Measurements from ENCODE around the gene PWWP2B. TPM values are rescaled to one million over a fixed set of nuclear protein-coding genes. Genes with fewer than 3 reads are reported as not detected.
"Not testable (repeated sequence)": the region's sequence is repeated elsewhere in the genome, so short reads cannot be mapped to it uniquely, and the experiment has no call there.

Gene PWWP2B
- total RNA-seq, 1 experiment from 2014 or later: 12.2 TPM

DNA sequence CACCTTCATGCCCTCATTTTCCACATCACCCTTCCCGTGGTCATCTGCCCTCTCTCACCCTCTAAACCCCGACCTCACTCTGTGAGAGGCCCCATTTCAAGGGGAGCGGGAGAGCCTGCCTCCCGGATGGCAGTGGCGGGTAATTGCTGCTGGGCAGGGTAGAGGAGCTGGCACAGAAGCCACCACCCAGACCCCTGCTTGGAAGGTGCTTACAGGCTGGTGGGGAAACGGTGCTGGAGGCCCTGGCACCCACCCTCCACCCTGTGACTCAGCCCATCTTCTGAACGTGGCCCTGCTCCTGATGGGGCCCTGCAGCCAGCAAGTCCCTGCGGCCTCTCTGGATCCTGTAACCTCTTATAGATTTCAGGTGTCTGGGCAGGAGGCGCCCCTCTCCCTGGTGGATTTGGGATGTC is 10.6 kb upstream of the PWWP2B start (continued):
- TF ChIP-seq CTCF (IDR thresholded peaks at IDR 0.05) (no peak), ZNF263 (CRISPR knock-in tag; IDR thresholded peaks at IDR 0.05; ENCODE audit: low read depth) (no peak), ELF4 (CRISPR knock-in tag; IDR thresholded peaks at IDR 0.05; ENCODE audit: low read depth) (no peak)

- H3K4me1 Mint-ChIP-seq; H3K27ac Mint-ChIP-seq; DNase-seq (ENCODE audit: low spot score); POLR2A ChIA-PET; H3K27me3 Mint-ChIP-seq (ENCODE audit: low read depth); ATAC-seq; H3K9me3 Mint-ChIP-seq; H3K36me3 Mint-ChIP-seq; H3K4me3 Mint-ChIP-seq: not testable (repeated sequence)
- CTCF ChIA-PET: interaction anchor here (0.7 to 1.1 kb wide), 6 partner anchors 14 to 67 kb away, joined by 5 to 10 read pairs (median 8); no protein-coding TSS in a partner anchor
Observed at GRCh38 chr10:132386896-132387295, 10.1 kb upstream of the PWWP2B start.

DNA sequence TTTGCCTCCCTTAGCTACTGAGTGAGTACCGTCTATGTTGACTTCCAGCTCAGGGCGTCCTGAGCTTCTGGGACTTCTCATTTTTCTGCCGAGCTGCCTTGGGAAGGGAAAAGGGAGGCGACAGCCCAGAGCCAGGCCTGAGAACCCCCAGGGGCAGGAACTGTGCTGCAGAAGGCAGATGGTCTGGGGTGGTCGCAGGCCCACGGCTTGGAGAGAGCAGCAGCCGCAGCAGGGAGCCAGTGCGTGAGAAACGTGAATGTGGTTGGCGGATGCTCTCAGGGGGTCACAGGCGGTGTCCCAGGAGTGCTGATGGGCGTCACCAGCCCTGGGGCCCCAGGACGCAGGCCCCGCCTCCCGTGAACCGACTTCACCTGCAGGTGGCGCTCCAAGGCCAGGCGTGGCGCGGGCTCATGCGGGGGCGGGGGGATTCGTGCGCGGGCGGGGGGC is 9.2 kb upstream of the PWWP2B start:
- H3K36me3 Mint-ChIP-seq: no peaks in the 10 kb centered on the region
- peak; percentile 86 for DNase-seq (ENCODE audit: low spot score)
- no peaks in the 10 kb centered on the region for H3K27me3 Mint-ChIP-seq (ENCODE audit: low read depth)
- H3K9me3 Mint-ChIP-seq: peaks cover 10% of the 10 kb centered on the region
- H3K4me3 Mint-ChIP-seq: peak overlapping the region; percentile 55
- POLR2A ChIA-PET: interaction anchor here (1.0 kb wide), 1 partner anchor 66 kb away, joined by 3 read pairs; no protein-coding TSS in a partner anchor
- peak overlapping the region; percentile 60 for H3K27ac Mint-ChIP-seq
- TF ChIP-seq NFATC4 (CRISPR knock-in tag; IDR thresholded peaks at IDR 0.05): no peak
- 0 out of 2 replicates have a peak, but pooled peaks have one; percentile 44 for TF ChIP-seq ZNF416 (CRISPR knock-in tag; IDR thresholded peaks at IDR 0.05)
- TF ChIP-seq SP1 (CRISPR knock-in tag; conservative IDR thresholded peaks at IDR 0.05): peak; percentile 82
- TF ChIP-seq ETV6 (CRISPR knock-in tag; IDR thresholded peaks at IDR 0.05): 0 out of 2 replicates have a peak, but pooled peaks have one; percentile 39
- no peak for TF ChIP-seq FOXJ3 (CRISPR knock-in tag; IDR thresholded peaks at IDR 0.05; ENCODE audit: borderline replicate concordance)
- peak; percentile 56; the same call in 1 of the 2 replicates for TF ChIP-seq CTCF (IDR thresholded peaks at IDR 0.05)
- peak; percentile 69 for TF ChIP-seq ZNF423 (CRISPR knock-in tag; IDR thresholded peaks at IDR 0.05)
- TF ChIP-seq ZNF232 (CRISPR knock-in tag; IDR thresholded peaks at IDR 0.05): no peak
- TF ChIP-seq, protein P1, sequence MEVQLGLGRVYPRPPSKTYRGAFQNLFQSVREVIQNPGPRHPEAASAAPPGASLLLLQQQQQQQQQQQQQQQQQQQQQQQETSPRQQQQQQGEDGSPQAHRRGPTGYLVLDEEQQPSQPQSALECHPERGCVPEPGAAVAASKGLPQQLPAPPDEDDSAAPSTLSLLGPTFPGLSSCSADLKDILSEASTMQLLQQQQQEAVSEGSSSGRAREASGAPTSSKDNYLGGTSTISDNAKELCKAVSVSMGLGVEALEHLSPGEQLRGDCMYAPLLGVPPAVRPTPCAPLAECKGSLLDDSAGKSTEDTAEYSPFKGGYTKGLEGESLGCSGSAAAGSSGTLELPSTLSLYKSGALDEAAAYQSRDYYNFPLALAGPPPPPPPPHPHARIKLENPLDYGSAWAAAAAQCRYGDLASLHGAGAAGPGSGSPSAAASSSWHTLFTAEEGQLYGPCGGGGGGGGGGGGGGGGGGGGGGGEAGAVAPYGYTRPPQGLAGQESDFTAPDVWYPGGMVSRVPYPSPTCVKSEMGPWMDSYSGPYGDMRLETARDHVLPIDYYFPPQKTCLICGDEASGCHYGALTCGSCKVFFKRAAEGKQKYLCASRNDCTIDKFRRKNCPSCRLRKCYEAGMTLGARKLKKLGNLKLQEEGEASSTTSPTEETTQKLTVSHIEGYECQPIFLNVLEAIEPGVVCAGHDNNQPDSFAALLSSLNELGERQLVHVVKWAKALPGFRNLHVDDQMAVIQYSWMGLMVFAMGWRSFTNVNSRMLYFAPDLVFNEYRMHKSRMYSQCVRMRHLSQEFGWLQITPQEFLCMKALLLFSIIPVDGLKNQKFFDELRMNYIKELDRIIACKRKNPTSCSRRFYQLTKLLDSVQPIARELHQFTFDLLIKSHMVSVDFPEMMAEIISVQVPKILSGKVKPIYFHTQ (CRISPR knock-in tag; IDR thresholded peaks at IDR 0.05): no peak
- peaks cover 6% of the 10 kb centered on the region for H3K4me1 Mint-ChIP-seq
- CTCF ChIA-PET: interaction anchor here (0.6 to 1.1 kb wide), 17 partner anchors 10 to 134 kb away, joined by 3 to 11 read pairs (median 4); no protein-coding TSS in a partner anchor
- ATAC-seq: peak; percentile 73

GRCh38 chr10:132388891-132389432 is 8.0 kb upstream of the PWWP2B start:
- ATAC-seq (peak; percentile 60), DNase-seq (ENCODE audit: low spot score) (no peak)
- Mint-ChIP-seq H3K9me3 (peaks cover 10% of the 10 kb centered on the region), H3K27me3 (ENCODE audit: low read depth) (no peaks in the 10 kb centered on the region), H3K4me1 (peaks cover 6% of the 10 kb centered on the region), H3K36me3 (no peaks in the 10 kb centered on the region), H3K4me3 (no peak overlapping the region), H3K27ac (no peak overlapping the region)
- ChIA-PET POLR2A (no interaction called here), CTCF (interaction anchor here (0.9 to 2.2 kb wide), 7 partner anchors 11 to 366 kb away, joined by 3 to 6 read pairs (median 5); no protein-coding TSS in a partner anchor)
- TF ChIP-seq NR1H2 (CRISPR knock-in tag; IDR thresholded peaks at IDR 0.05) (no peak), TEAD1 (CRISPR knock-in tag; IDR thresholded peaks at IDR 0.05) (no peak), ZNF671 (CRISPR knock-in tag; IDR thresholded peaks at IDR 0.05) (no peak), ZNF416 (CRISPR knock-in tag; IDR thresholded peaks at IDR 0.05) (no peak), HMGXB4 (CRISPR knock-in tag; IDR thresholded peaks at IDR 0.05) (no peak), FOXK1 (CRISPR knock-in tag; IDR thresholded peaks at IDR 0.05) (no peak), FOXP1 (CRISPR knock-in tag; IDR thresholded peaks at IDR 0.05; ENCODE audit: borderline replicate concordance) (peak; percentile 48; the same call in 1 of the 2 replicates), NR2C2 (CRISPR knock-in tag; IDR thresholded peaks at IDR 0.05) (no peak), USF2 (CRISPR knock-in tag; IDR thresholded peaks at IDR 0.05) (peak; percentile 57), GRHL2 (CRISPR knock-in tag; IDR thresholded peaks at IDR 0.05; ENCODE audit: insufficient replicate concordance, severe bottlenecking) (no peak)

All from WTC11 (cell line).